Germinal center (tissue), 1 donor: ENCODE results near the gene DDA1.
"Not testable (repeated sequence)": the region's sequence is repeated elsewhere in the genome, so short reads cannot be mapped to it uniquely, and the experiment has no call there.

Experiments
- DNase-seq: peaks from one replicate; pipeline ENCODE4 v3.0.0; 2012; ENCODE audit warnings: mixed read lengths, low spot score

DDA1 gene

GRCh38 chr19:17309198-17309964 is at the start of gene DDA1:
Gene DDA1, plus strand, starts transcription at chr19:17309563. Its CDS starts 92 bp downstream, at chr19:17309655.
- peak; percentile 99 for DNase-seq

GRCh38 chr19:17259934-17260333 is 49.4 kb upstream of the DDA1 start:
- no peak for DNase-seq

GRCh38 chr19:17260842-17261325 is 48.5 kb upstream of the DDA1 start:
- peak; percentile 92 for DNase-seq

DNA sequence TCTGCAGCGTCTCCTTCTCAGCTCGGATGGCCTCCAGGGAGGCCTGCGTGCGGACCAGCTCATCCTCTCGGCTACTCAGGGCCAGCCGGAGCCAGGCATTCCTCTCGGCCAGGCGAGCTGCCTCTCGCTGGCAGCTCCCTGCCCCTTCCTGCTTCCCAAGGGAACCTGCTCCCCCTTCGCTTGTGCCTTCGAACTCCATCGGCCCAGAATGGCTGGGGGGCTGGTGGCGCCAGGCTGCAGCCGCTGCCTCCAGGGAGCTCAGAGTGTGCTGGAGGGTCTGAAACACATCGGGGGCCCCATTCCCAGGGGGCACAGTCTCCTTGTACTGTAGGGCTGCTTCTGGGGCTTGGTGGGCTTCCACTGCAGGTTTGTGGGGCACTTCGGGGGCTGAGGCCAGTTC is 46.8 kb upstream of the DDA1 start:
- DNase-seq, result no peak

DNA sequence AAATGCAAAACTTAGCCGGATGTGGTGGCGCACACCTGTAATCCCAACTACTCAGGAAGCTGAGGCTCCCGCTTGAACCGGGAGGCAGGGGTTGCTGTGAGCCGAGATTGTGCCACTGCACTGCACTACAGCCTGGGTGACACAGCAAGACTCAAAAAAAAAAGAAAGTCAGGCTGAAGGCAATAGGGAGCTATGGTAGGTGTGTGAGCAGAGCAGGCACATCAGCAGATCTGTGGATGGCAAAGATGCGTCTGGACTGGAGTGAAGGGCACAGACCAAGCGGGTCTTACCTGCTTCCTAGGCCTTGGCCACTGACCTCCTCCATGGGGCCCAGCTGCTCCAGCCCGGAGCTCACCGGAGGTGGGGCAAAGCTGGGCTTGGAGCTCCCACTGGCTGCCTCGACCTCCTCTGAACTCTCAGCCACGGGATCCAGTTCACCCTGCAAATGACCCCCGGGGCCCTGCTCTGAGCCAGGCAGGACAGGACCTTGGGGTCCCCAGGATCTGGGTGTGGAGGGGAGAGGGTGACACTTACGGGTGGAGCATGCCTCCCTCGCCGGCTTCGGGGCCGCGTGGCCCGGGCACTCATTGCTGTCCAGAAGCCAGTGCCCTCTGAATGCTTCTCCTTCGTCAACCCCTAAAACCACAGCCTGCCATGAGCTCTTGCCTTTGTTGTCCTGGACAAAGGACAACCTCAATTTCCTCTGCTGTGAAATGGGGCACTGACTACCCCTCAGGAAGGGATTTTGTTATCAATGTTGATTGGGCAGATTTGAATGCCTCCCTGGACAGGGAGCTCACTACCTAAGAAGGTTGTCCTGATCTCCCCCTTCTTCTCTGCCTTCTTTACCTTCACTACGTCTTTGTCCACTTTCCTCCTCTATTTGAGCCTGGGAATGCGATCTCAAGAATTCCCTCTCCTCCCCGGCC is 45.4 kb upstream of the DDA1 start:
- no peak for DNase-seq

- DNase-seq, result no peak
Observed at GRCh38 chr19:17264641-17264979, 44.8 kb upstream of the DDA1 start, which contains the start of gene USHBP1. Gene USHBP1, minus strand, starts transcription at chr19:17264745. Its CDS starts 446 bp downstream, at chr19:17264299.

DNA sequence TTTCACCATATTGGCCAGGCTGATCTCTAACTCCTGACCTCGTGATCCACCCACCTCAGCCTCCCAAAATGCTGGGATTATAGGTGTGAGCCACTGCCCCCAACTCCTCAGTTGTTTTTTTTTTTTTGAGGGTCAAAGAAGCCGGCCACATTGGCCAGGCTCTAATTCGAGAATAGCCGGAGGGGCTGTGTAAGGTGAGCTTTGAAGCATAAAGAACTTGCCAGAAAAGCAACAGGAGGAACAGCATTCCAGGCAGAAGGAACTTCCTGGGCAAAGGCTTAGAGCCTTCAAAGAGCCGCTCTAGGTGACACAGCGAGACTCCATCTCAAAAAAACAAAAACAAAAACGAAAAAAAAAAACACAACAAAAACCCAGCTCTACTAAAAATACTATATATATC is 43.3 kb upstream of the DDA1 start:
- DNase-seq, result no peak

DNA sequence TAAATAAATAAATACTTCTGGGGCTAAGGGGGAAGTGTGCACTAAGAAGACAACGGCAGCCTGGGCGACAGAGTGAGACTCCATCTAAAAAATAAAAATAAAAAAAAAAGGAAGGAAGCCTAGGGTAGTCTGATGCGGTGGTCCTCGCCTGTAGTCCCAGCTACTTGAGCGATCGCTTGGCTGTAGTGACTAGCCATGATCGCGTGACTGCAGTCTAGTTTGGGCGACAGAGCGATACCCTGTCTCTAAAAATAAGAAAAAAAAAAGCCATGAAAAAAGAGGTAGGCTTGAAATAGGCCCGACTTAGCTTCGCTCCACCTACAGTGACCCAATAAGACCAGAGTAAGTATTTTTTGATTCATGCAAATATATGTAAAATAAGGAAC is 42.8 kb upstream of the DDA1 start:
- DNase-seq, result no peak

DNA sequence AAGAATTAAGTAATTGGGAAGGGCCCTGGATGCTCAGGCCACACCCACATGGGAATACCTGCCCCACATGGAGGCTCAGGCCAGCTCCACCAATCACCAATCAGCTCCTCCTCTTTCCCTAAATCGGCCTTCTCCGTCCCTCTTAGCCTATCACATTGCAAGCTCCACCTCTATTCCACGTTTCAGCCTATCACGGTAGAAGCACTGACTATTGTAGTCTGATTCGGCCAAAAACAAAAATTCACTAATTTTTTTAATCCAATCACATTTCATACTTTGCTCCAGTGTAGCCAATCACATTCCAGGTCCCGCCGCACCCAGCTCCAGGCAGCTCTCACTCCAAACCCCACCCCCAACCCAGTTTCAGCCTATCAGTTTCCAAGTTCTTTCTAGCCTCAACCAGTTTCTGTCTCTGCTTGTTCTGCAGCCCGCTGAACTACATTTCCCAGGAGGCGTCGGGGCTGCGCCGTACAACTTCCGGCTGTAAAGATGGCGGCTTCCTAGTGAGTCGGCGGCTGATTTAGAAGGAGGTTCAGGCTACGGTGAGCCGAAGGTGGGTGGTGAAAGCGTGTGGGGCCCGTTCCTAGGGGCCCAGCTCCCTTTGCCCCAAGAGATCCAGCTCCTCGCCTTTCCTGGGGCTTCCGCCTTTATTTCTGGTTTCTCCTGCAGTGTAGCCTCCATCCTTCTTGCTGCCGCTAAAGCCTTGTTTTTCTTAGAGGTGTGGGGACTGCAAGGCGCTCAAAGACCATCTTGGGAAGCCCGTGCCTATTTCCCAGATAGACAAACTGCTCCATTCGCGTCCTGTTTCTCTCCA is 42.2 kb upstream of the DDA1 start, which contains the start of gene BABAM1:
Gene BABAM1, plus strand, starts transcription at position 469 of the 814 bp plus-strand sequence. CDS start 1,364 bp downstream, outside the sequence.
- peak; percentile 99 for DNase-seq

DNA sequence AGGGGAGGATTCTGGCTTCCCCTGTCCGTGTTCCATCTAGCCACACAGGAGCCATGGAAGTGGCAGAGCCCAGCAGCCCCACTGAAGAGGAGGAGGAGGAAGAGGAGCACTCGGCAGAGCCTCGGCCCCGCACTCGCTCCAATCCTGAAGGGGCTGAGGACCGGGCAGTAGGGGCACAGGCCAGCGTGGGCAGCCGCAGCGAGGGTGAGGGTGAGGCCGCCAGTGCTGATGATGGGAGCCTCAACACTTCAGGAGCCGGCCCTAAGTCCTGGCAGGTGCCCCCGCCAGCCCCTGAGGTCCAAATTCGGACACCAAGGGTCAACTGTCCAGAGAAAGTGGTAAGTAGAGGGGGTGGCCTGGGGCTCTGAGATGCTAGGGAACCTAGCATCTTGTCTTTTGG is 40.6 kb upstream of the DDA1 start:
- no peak for DNase-seq

DNA sequence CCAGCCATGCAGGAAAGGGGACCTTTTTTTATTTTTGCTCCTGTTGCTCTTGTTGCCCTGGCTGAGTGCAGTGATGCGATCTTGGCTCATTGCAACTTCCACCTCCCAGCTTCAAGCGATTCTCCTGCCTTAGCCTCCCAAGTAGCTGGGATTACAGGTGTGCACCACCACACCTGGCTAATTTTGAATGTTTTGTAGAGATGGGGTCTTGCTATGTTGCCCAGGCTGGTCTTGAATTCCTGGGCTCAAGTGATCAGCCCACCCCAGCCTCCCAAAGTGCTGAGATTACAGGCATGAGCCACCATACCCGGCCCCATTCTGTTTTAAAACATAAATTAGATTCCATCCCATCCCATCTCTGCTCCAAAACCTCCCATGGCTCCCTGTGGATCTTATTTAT is 34.5 kb upstream of the DDA1 start:
- not testable (repeated sequence) for DNase-seq

GRCh38 chr19:17275441-17276175 is 33.8 kb upstream of the DDA1 start:
- no peak for DNase-seq

DNA sequence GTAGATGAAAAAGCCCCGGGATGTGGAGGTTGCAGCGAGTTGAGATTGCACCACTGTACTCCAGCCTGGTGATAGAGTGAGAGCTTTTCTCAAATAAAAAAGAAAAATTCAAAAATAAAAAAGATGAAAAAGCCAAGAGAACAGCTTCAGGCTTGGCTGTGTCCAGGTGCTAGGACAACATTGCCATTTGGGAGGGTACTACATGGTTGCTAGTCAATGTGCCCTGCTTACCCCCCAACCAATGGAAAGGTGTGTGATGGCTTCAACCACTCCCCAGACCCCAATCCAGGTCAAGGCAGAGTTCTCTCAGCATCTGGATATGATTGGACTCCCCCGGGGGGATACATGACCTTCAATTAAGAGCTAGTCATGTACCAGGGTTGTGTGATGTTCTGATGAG is 29.9 kb upstream of the DDA1 start:
- DNase-seq, result no peak

GRCh38 chr19:17281391-17282304 is 27.7 kb upstream of the DDA1 start, which contains the start of gene ANKLE1:
Gene ANKLE1, plus strand, starts transcription at chr19:17281901. Its CDS starts 20 bp downstream, at chr19:17281921.
- peak; percentile 84 for DNase-seq

GRCh38 chr19:17282488-17283125 is 26.8 kb upstream of the DDA1 start:
- peak; percentile 84 for DNase-seq

GRCh38 chr19:17283504-17283996 is 25.8 kb upstream of the DDA1 start:
- no peak for DNase-seq

GRCh38 chr19:17285415-17286135 is 23.8 kb upstream of the DDA1 start:
- no peak for DNase-seq

DNA sequence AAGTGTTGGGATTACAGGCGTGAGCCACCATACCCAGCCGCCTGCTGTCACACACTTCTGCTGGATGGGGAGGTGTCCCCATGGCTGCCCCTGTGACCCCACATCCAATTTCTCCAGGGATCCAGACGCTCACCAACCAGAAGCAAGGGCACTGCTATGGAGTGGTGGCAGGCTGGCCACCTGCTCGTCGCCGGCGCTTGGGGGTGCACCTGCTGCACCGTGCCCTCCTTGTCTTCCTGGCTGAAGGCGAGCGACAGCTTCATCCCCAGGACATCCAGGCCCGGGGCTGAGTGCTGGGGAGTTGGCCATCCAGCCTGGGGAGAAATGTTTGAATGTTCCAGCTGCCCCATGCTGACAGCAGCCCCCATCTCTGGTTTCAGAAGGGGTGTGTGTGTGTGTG is 23.1 kb upstream of the DDA1 start:
- no peak for DNase-seq

DNA sequence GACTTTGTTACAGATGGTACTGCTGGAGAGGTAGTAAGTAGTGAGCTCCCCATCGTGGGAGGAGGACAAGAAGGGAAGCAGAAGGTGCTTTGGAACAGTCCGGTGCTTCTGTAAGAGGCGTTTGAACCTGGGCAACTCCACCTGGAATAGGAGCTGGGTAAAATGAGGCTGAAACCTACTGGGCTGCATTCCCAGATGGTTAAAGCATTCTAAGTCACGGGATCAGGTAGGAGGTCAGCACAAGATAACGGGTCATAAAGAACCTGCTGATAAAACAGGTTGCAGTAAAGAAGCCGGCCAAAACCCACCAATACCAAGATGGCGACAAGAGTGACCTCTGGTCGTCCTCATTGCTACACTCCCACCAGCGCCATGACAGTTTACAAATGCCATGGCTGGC is 22.6 kb upstream of the DDA1 start:
- DNase-seq, result no peak
